CD14-positive monocyte (primary cell): ENCODE data around the gene AMZ1. TPM values are rescaled to one million over a fixed set of nuclear protein-coding genes. Genes with fewer than 3 reads are reported as not detected.

Experiments
- DNase-seq, 3 donors: peaks; one replicate each; pipeline ENCODE4 v3.0.0-alpha.2; 2011 to 2022
- H2AFZ ChIP-seq: 2 replicates; pipeline ENCODE4 v1.6.0; 2012; ENCODE audit warnings: mild to moderate bottlenecking, low read depth, low read length, inconsistent platforms; ENCODE audit not compliant: insufficient read depth, poor library complexity, severe bottlenecking
- H3K27ac ChIP-seq, 2 donors: 1 replicate in 1 of 2; 2 replicates in 1 of 2; pipeline ENCODE4 v1.5.1; 2012 to 2013; ENCODE audit warnings: low read length in 2 of 2, control low read depth in 1 of 2, inconsistent platforms in 1 of 2, low read depth in 1 of 2, mild to moderate bottlenecking in 1 of 2
- H3K27me3 ChIP-seq, 2 donors: one replicate each; pipeline versions ENCODE4 v1.6.0 to v1.6.1; 2011 to 2013; ENCODE audit warnings: low read length in 2 of 2; ENCODE audit not compliant: control insufficient read depth in 2 of 2, insufficient read depth in 2 of 2
- H3K36me3 ChIP-seq, 2 donors: replicated peaks in 1 of 2; 1 replicate in 1 of 2; 2 replicates in 1 of 2; pipeline versions ENCODE4 v1.5.1 to v1.6.1; 2012 to 2013; ENCODE audit warnings: low read length in 2 of 2, control low read depth in 1 of 2, inconsistent platforms in 1 of 2, mild to moderate bottlenecking in 1 of 2; ENCODE audit not compliant: insufficient read depth in 2 of 2, control insufficient read depth in 1 of 2
- H3K4me1 ChIP-seq, 2 donors: 1 replicate in 1 of 2; 2 replicates in 1 of 2; pipeline versions ENCODE4 v1.5.1 to v1.6.1; 2012 to 2013; ENCODE audit warnings: low read length in 2 of 2, control low read depth in 1 of 2, inconsistent platforms in 1 of 2, mild to moderate bottlenecking in 1 of 2, moderate library complexity in 1 of 2; ENCODE audit not compliant: insufficient read depth in 2 of 2, control insufficient read depth in 1 of 2
- H3K4me2 ChIP-seq: replicated peaks from 2 replicates; pipeline ENCODE3; 2012; ENCODE audit warnings: low read length, moderate library complexity, mild to moderate bottlenecking; ENCODE audit not compliant: poor library complexity, severe bottlenecking; ENCODE audit errors: extremely low read depth
- H3K4me3 ChIP-seq, 3 experiments: fragments of 200-600 bp in 1 of 3; sonication (generic) in 1 of 3; replicated peaks in 1 of 3; 1 replicate in 2 of 3; 2 replicates in 1 of 3; pipeline ENCODE4 v1.5.1; 2011 to 2013; ENCODE audit warnings: low read length in 3 of 3, mild to moderate bottlenecking in 3 of 3, control low read depth in 2 of 3, low read depth in 2 of 3, inconsistent platforms in 1 of 3, moderate library complexity in 1 of 3
- H3K79me2 ChIP-seq: 2 replicates; pipeline ENCODE4 v1.6.0; 2012; ENCODE audit warnings: mild to moderate bottlenecking, control low read depth, inconsistent platforms, low read length, moderate library complexity; ENCODE audit not compliant: insufficient read depth
- H3K9ac ChIP-seq: 2 replicates; pipeline ENCODE4 v1.6.0; 2017; ENCODE audit warnings: low read length, mild to moderate bottlenecking; ENCODE audit not compliant: insufficient read depth, poor library complexity, severe bottlenecking
- H3K9me3 ChIP-seq, 2 donors: replicated peaks in 1 of 2; 1 replicate in 1 of 2; 2 replicates in 1 of 2; pipeline versions ENCODE4 v1.5.1 to v1.6.1; 2012 to 2013; ENCODE audit warnings: low read length in 2 of 2, control low read depth in 1 of 2; ENCODE audit not compliant: control insufficient read depth in 1 of 2, insufficient read depth in 1 of 2
- H4K20me1 ChIP-seq: 2 replicates; pipeline ENCODE4 v1.6.0; 2012; ENCODE audit warnings: mild to moderate bottlenecking, low read length, control low read depth, moderate library complexity; ENCODE audit not compliant: insufficient read depth
- H3K27ac Mint-ChIP-seq, 7 donors: one replicate each; pipeline ENCODE4 v1.8.0; 2020; ENCODE audit warnings: mild to moderate bottlenecking in 7 of 7, mixed read lengths in 7 of 7, moderate library complexity in 6 of 7, inconsistent platforms in 2 of 7
- H3K27me3 Mint-ChIP-seq, 3 donors: one replicate each; pipeline ENCODE4 v1.8.0; 2021 to 2022; ENCODE audit warnings: low read depth in 3 of 3, mild to moderate bottlenecking in 3 of 3, mixed read lengths in 3 of 3, moderate library complexity in 3 of 3, inconsistent platforms in 1 of 3
- H3K36me3 Mint-ChIP-seq, 2 donors: one replicate each; pipeline ENCODE4 v1.8.0; 2020; ENCODE audit warnings: mixed read lengths in 2 of 2, inconsistent platforms in 1 of 2, mild to moderate bottlenecking in 1 of 2
- H3K4me1 Mint-ChIP-seq: one replicate; pipeline ENCODE4 v1.8.0; 2020; ENCODE audit warnings: mild to moderate bottlenecking, mixed read lengths
- H3K4me3 Mint-ChIP-seq, 2 donors: one replicate each; pipeline ENCODE4 v1.8.0; 2020; ENCODE audit warnings: mild to moderate bottlenecking in 2 of 2, mixed read lengths in 2 of 2, moderate library complexity in 1 of 2
- H3K9me3 Mint-ChIP-seq, 7 donors: one replicate each; pipeline ENCODE4 v1.8.0; 2020 to 2022; ENCODE audit warnings: mixed read lengths in 7 of 7, mild to moderate bottlenecking in 6 of 7, moderate library complexity in 6 of 7, inconsistent platforms in 2 of 7
- CTCF ChIP-seq: fragments of 200-600 bp; IDR thresholded peaks from one replicate; pipeline ENCODE4 v1.8.0; 2022; ENCODE audit warnings: antibody characterized with exemption, mild to moderate bottlenecking
- WGBS: methylation state at CpG from one replicate; pipeline ENCODE4 v1.1.5; 2013; ENCODE audit warnings: missing lambda C conversion rate; ENCODE audit not compliant: insufficient coverage; 5-methylcytosine and 5-hydroxymethylcytosine counted together
- intact Hi-C, 2 donors: fragments of 100-400 bp; cut with micrococcal nuclease; formaldehyde crosslinking; loops; one replicate each; pipeline versions ENCODE4 v1.15.0 to v1.15.1; 2023
- polyA plus RNA-seq, 3 donors: library from polyadenylated mRNA; depleted of rRNA in 1 of 3; unstranded in 2 of 3; stranded (reverse) in 1 of 3; fragments of 300-500 nt in 2 of 3; fragments of >200 nt in 1 of 3; fragmentation: Illumina TruSeq in 2 of 3; gene quantifications; 1 replicate in 2 of 3; 2 replicates in 1 of 3; pipeline ENCODE4 v1.2.3, GENCODE V29; 2012 to 2021

Gene AMZ1
- polyA plus RNA-seq, 3 donors: 0.09 to 0.25 (median 0.14) TPM

GRCh38 chr7:2729893-2730716, 42.1 kb downstream of the AMZ1 start:
- Histone ChIP-seq H3K27me3 (no peaks in the 10 kb centered on the region), H3K4me2 (no peak overlapping the region), H3K9ac (no peak overlapping the region), H3K36me3 (peaks cover 19 to 26% of the 10 kb centered on the region in 2 donors), H4K20me1 (no peaks in the 10 kb centered on the region), H3K4me3 (no peak overlapping the region), H3K79me2 (no peaks in the 10 kb centered on the region), H3K9me3 (no peaks in the 10 kb centered on the region), H3K4me1 (peaks cover 60 to 62% of the 10 kb centered on the region in 2 donors), H2AFZ (no peak overlapping the region), H3K27ac (no peak overlapping the region)
- peaks cover 71 to 74% of the 10 kb centered on the region in 2 donors for H3K36me3 Mint-ChIP-seq
- peaks cover 0 to 7% (median 4%) of the 10 kb centered on the region in 7 donors for H3K9me3 Mint-ChIP-seq
- peak overlapping the region; percentile 12 to 93 (median 54) for H3K27ac Mint-ChIP-seq
- peak in 1 of 3 donors; percentile 7 for DNase-seq
- WGBS: 50% methylated on average over 31 of the region's 33 CpGs
- H3K27me3 Mint-ChIP-seq: peaks cover 0 to 4% (median 3%) of the 10 kb centered on the region in 3 donors
- TF ChIP-seq CTCF: no peak
- intact Hi-C loops: loop anchor here in 1 of 2 donors (5.0 to 10.0 kb wide), 3 partner anchors 37 to 115 kb away; partner anchors contain the start of gene GNA12
- H3K4me3 Mint-ChIP-seq: peak overlapping the region in 1 of 2 donors; percentile 35
- H3K4me1 Mint-ChIP-seq: peaks cover 60% of the 10 kb centered on the region

- Mint-ChIP-seq H3K27me3 (peaks cover 0 to 8% (median 3%) of the 10 kb centered on the region in 3 donors), H3K4me1 (peaks cover 70% of the 10 kb centered on the region), H3K36me3 (peaks cover 64 to 66% of the 10 kb centered on the region in 2 donors), H3K9me3 (peaks cover 0 to 7% (median 3%) of the 10 kb centered on the region in 7 donors), H3K27ac (peak overlapping the region in 3 of 7 donors; percentile 3 to 57 (median 13)), H3K4me3 (no peak overlapping the region)
- WGBS: 96% methylated on average over 26 of the region's 45 CpGs
- intact Hi-C loops: loop anchor here in 1 of 2 donors (5.0 to 10.0 kb wide), 2 partner anchors 46 to 114 kb away; partner anchors contain the start of gene GNA12
- Histone ChIP-seq H3K4me2 (no peak overlapping the region), H3K27me3 (no peaks in the 10 kb centered on the region), H3K9me3 (no peaks in the 10 kb centered on the region), H4K20me1 (no peaks in the 10 kb centered on the region), H3K27ac (no peak overlapping the region), H3K4me1 (peaks cover 70 to 73% of the 10 kb centered on the region in 2 donors), H2AFZ (no peak overlapping the region), H3K4me3 (no peak overlapping the region), H3K79me2 (peaks cover 3% of the 10 kb centered on the region), H3K9ac (no peak overlapping the region), H3K36me3 (peaks cover 16 to 24% of the 10 kb centered on the region in 2 donors)
- no peak for DNase-seq
- no peak for TF ChIP-seq CTCF
Observed at GRCh38 chr7:2730846-2731770, 43.1 kb downstream of the AMZ1 start.
